ENCODE data around the gene CRTAC1. TPM values are rescaled to one million over a fixed set of nuclear protein-coding genes. Genes with fewer than 3 reads are reported as not detected.

The CRTAC1 gene
- polyA plus RNA-seq, 1 donor (not counting 4 experiments of a cell fraction or from before 2014, with no cell fraction given): not detected

- DNase-seq (ENCODE audit: low read depth, low spot score) (no peak), FAIRE-seq (no peak)
- TF ChIP-seq EZH2 (IDR thresholded peaks at IDR 0.05; ENCODE audit: low read length) (peak; percentile 9), CTCF (optimal IDR thresholded peaks at IDR 0.05 in 1 of 3, IDR thresholded peaks at IDR 0.05 in 1 of 3, conservative IDR thresholded peaks at IDR 0.05 in 1 of 3; ENCODE audit: extremely low read depth in 1 of 3, insufficient read depth in 2 of 3, low read length in 3 of 3) (no peak)
- peaks cover 66% of the 10 kb centered on the region for H3K27me3 ChIP-seq (ENCODE audit: control insufficient read depth, extremely low read depth, insufficient read depth, low read length)
- no peak overlapping the region for H3K4me3 ChIP-seq (ENCODE audit: control insufficient read depth in 2 of 3, extremely low read depth in 1 of 3, insufficient read depth in 2 of 3, low read depth in 1 of 3, low read length in 3 of 3)
- dilution Hi-C loops (cut with MboI; ENCODE audit: extremely low pct_ligation_motif_present, low sequenced_read_pairs): no loop called here
- no peak overlapping the region for H2AFZ ChIP-seq (ENCODE audit: control insufficient read depth, low read length)
- no peak overlapping the region for H3K27ac ChIP-seq (ENCODE audit: control insufficient read depth, insufficient read depth, low read length)
- no peak overlapping the region for H3K4me2 ChIP-seq (ENCODE audit: control insufficient read depth, extremely low read depth, insufficient read depth, low read depth, low read length)
- H3K9me3 ChIP-seq (ENCODE audit: control insufficient read depth, low read depth, low read length): no peaks in the 10 kb centered on the region
- H3K79me2 ChIP-seq (ENCODE audit: control insufficient read depth, insufficient read depth, low read length): no peaks in the 10 kb centered on the region
- H4K20me1 ChIP-seq (ENCODE audit: control insufficient read depth, extremely low read depth, insufficient read depth, low read length): peaks cover 3% of the 10 kb centered on the region
- peaks cover 2% of the 10 kb centered on the region for H3K4me1 ChIP-seq (ENCODE audit: control insufficient read depth, extremely low read depth, insufficient read depth, low read length)
- H3K9me1 ChIP-seq (ENCODE audit: control insufficient read depth, extremely low read depth, insufficient read depth, low read length): no peaks in the 10 kb centered on the region
- no peaks in the 10 kb centered on the region for H3K36me3 ChIP-seq (ENCODE audit: control insufficient read depth in 2 of 2, extremely low read depth in 1 of 2, insufficient read depth in 2 of 2, low read length in 2 of 2)
- no peak overlapping the region for H3K9ac ChIP-seq (ENCODE audit: control insufficient read depth, extremely low read depth, insufficient read depth, low read length)
Measured at GRCh38 chr10:98031440-98031839, 1.0 kb upstream of the CRTAC1 start.

- H3K9me3 ChIP-seq (ENCODE audit: control insufficient read depth, low read depth, low read length): no peaks in the 10 kb centered on the region
- H2AFZ ChIP-seq (ENCODE audit: control insufficient read depth, low read length): no peak overlapping the region
- peaks cover 64% of the 10 kb centered on the region for H3K27me3 ChIP-seq (ENCODE audit: control insufficient read depth, extremely low read depth, insufficient read depth, low read length)
- no peaks in the 10 kb centered on the region for H3K79me2 ChIP-seq (ENCODE audit: control insufficient read depth, insufficient read depth, low read length)
- H3K4me2 ChIP-seq (ENCODE audit: control insufficient read depth, extremely low read depth, insufficient read depth, low read depth, low read length): no peak overlapping the region
- DNase-seq (ENCODE audit: low read depth, low spot score) (no peak), FAIRE-seq (no peak)
- no peak overlapping the region for H3K27ac ChIP-seq (ENCODE audit: control insufficient read depth, insufficient read depth, low read length)
- peaks cover 2% of the 10 kb centered on the region for H3K4me1 ChIP-seq (ENCODE audit: control insufficient read depth, extremely low read depth, insufficient read depth, low read length)
- TF ChIP-seq CTCF (optimal IDR thresholded peaks at IDR 0.05 in 1 of 3, IDR thresholded peaks at IDR 0.05 in 1 of 3, conservative IDR thresholded peaks at IDR 0.05 in 1 of 3; ENCODE audit: extremely low read depth in 1 of 3, insufficient read depth in 2 of 3, low read length in 3 of 3) (no peak), EZH2 (IDR thresholded peaks at IDR 0.05; ENCODE audit: low read length) (peak; percentile 64)
- no peaks in the 10 kb centered on the region for H3K9me1 ChIP-seq (ENCODE audit: control insufficient read depth, extremely low read depth, insufficient read depth, low read length)
- no peaks in the 10 kb centered on the region for H3K36me3 ChIP-seq (ENCODE audit: control insufficient read depth in 2 of 2, extremely low read depth in 1 of 2, insufficient read depth in 2 of 2, low read length in 2 of 2)
- H3K9ac ChIP-seq (ENCODE audit: control insufficient read depth, extremely low read depth, insufficient read depth, low read length): no peak overlapping the region
- dilution Hi-C loops (cut with MboI; ENCODE audit: extremely low pct_ligation_motif_present, low sequenced_read_pairs): no loop called here
- peaks cover 3% of the 10 kb centered on the region for H4K20me1 ChIP-seq (ENCODE audit: control insufficient read depth, extremely low read depth, insufficient read depth, low read length)
- H3K4me3 ChIP-seq (ENCODE audit: control insufficient read depth in 2 of 3, extremely low read depth in 1 of 3, insufficient read depth in 2 of 3, low read depth in 1 of 3, low read length in 3 of 3): no peak overlapping the region
Measured at GRCh38 chr10:98030991-98031431, 590 bp upstream of the CRTAC1 start.

Measured in keratinocyte (primary cell).